Transverse colon (tissue), 4 donors: Measurements from ENCODE around the gene GAS2L2. TPM values are rescaled to one million over a fixed set of nuclear protein-coding genes. Genes with fewer than 3 reads are reported as not detected.
A peak's percentile ranks its signal among the peaks of the same experiment; 100 is the strongest.

Source experiments
- DNase-seq: peaks from one replicate; pipeline ENCODE4 v3.0.0-alpha.2; 2019
- H3K27ac ChIP-seq, 4 donors: fragments of 200-600 bp; sonication (generic); 2 replicates each; pipeline ENCODE4 v1.5.1; 2016 to 2018; ENCODE audit warnings: inconsistent platforms in 4 of 4
- H3K27me3 ChIP-seq: fragments of 200-600 bp; sonication (generic); 2 replicates; pipeline ENCODE4 v1.5.1; 2017; ENCODE audit warnings: inconsistent platforms
- H3K36me3 ChIP-seq, 4 donors: fragments of 200-600 bp; sonication (generic); 2 replicates each; pipeline ENCODE4 v1.5.1; 2017 to 2019; ENCODE audit warnings: inconsistent platforms in 4 of 4
- H3K4me1 ChIP-seq, 4 donors: fragments of 200-600 bp; sonication (generic); 2 replicates each; pipeline ENCODE4 v1.5.1; 2017 to 2020; ENCODE audit warnings: inconsistent platforms in 4 of 4
- H3K4me3 ChIP-seq, 4 donors: fragments of 200-600 bp; sonication (generic); 1 replicate in 1 of 4; 2 replicates in 3 of 4; pipeline versions ENCODE4 v1.5.1 to v1.6.1; 2017 to 2019; ENCODE audit warnings: inconsistent platforms in 4 of 4
- H3K9me3 ChIP-seq, 2 donors: fragments of 200-600 bp; sonication (generic); 2 replicates each; pipeline ENCODE4 v1.5.1; 2017 to 2019; ENCODE audit warnings: inconsistent platforms in 2 of 2
- EP300 ChIP-seq: sonication (generic); formaldehyde crosslinking; IDR thresholded peaks from one replicate; pipeline ENCODE4 v1.6.1; 2017; ENCODE audit warnings: antibody characterized with exemption, low read depth
- POLR2A ChIP-seq: fragments of 450-650 bp; IDR thresholded peaks from one replicate; pipeline ENCODE4 v1.6.1; 2016; ENCODE audit warnings: antibody characterized with exemption, mild to moderate bottlenecking, moderate library complexity
- POLR2AphosphoS5 ChIP-seq, 3 donors: sonication (generic); formaldehyde crosslinking; IDR thresholded peaks; one replicate each; pipeline ENCODE4 v1.6.1; 2016; ENCODE audit warnings: antibody characterized with exemption in 3 of 3
- WGBS, 2 donors: methylation state at CpG; one replicate each; pipeline ENCODE4 v1.1.5; 2018; ENCODE audit warnings: low coverage in 1 of 2; 5-methylcytosine and 5-hydroxymethylcytosine counted together
- in situ Hi-C, 4 donors: fragments of 200-750 bp; cut with MboI; loops; one replicate each; pipeline versions ENCODE4 v1.15.0 to v1.15.1; 2017; ENCODE audit warnings: low sequenced_read_pairs in 3 of 4, low pct_ligation_motif_present in 1 of 4, low pct_unique_long_range_greater_than_20kb in 1 of 4
- intact Hi-C: fragments of 100-400 bp; cut with DNase I; formaldehyde crosslinking; loops from one replicate; pipeline ENCODE4 v1.15.1; 2023; ENCODE audit warnings: low total_unique reads
- total RNA-seq, 4 donors: library from RNA; depleted of rRNA; stranded (reverse); fragments of >200 nt; gene quantifications; one replicate each; pipeline ENCODE4 v1.1.0, GENCODE V29; 2016
- TF ChIP-seq, protein P1 (sequence below), 5 experiments: fragments of 200-600 bp in 3 of 5; fragments of 450-650 bp in 2 of 5; sonication (generic) in 3 of 5; IDR thresholded peaks; 1 replicate in 2 of 5; 2 replicates in 3 of 5; pipeline ENCODE4 v1.5.1; 2016 to 2017; ENCODE audit warnings: antibody characterized with exemption in 5 of 5, inconsistent platforms in 3 of 5, mild to moderate bottlenecking in 2 of 5, moderate library complexity in 1 of 5

The GAS2L2 gene
- total RNA-seq, 4 donors from 2014 or later = not detected

DNA sequence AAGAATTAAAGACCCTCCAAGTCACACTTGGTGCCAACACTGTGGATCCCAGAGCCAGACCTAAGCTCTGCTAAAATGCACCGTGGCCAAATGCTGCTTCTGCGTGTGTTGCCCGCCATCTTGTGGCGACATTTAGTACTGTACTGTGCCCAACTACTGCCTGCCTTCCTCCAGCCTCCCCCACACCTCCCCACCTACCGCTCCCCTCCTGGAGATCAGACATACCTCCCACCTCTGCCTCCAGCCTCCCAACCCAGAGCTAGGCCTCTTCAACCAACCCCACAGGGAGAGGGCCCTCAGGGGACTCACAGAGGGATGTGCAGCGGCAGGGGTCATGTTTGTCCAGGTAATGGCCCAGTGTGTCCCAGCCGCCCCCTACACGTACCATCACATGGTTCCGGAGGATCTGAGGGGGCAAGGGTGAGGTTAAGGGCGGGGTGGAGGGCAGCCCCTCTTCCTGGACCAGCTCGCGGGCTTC is 5.5 kb downstream of the GAS2L2 start:
- 32% methylated on average over 12 of the region's 12 CpGs; no CpG with 5 or more reads in 1 of the 2 donors for WGBS, 2 donors
- intact Hi-C loops = loop anchor here (5.0 to 10.0 kb wide), 3 partner anchors 53 to 200 kb away; no protein-coding TSS in a partner anchor
- no peak overlapping the region for H3K4me3 ChIP-seq

DNA sequence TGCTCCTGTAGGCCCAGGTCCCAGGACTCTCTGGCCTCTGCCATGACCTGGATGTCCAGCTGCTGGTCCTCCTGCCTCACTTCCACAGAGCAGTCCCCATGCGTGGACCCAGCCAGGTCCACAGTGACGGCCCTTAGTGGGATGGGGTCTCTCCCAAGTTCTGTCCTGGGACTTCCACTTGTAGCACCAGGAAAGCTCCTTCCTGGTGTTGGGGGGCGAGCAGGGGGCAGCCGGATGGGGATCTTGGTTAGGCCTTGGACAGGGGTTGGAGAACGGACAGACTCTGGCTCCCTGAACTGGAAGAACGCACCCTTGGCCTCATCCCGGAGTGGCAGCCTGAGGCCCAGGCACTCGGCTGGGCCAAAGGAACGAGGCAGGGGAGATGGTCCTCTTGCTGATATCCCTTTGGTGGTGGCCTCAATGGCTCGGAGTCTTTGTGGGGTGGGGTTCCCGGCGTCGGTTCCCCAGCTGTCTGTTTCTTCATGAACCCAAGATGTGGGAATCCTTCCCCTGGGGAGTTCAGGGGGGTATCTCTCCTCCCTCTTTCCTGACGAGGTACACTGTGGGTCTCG is 7.2 kb downstream of the GAS2L2 start:
- Histone ChIP-seq H3K4me1 (peaks cover 5 to 11% (median 11%) of the 10 kb centered on the region in 4 donors), H3K27me3 (peaks cover 59% of the 10 kb centered on the region), H3K27ac (no peak overlapping the region), H3K36me3 (no peaks in the 10 kb centered on the region), H3K4me3 (no peak overlapping the region), H3K9me3 (no peaks in the 10 kb centered on the region)
- TF ChIP-seq POLR2A = no peak
- TF ChIP-seq, protein P1, sequence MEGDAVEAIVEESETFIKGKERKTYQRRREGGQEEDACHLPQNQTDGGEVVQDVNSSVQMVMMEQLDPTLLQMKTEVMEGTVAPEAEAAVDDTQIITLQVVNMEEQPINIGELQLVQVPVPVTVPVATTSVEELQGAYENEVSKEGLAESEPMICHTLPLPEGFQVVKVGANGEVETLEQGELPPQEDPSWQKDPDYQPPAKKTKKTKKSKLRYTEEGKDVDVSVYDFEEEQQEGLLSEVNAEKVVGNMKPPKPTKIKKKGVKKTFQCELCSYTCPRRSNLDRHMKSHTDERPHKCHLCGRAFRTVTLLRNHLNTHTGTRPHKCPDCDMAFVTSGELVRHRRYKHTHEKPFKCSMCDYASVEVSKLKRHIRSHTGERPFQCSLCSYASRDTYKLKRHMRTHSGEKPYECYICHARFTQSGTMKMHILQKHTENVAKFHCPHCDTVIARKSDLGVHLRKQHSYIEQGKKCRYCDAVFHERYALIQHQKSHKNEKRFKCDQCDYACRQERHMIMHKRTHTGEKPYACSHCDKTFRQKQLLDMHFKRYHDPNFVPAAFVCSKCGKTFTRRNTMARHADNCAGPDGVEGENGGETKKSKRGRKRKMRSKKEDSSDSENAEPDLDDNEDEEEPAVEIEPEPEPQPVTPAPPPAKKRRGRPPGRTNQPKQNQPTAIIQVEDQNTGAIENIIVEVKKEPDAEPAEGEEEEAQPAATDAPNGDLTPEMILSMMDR (IDR thresholded peaks at IDR 0.05) = no peak
- no peak for TF ChIP-seq EP300
- TF ChIP-seq POLR2AphosphoS5 (IDR thresholded peaks at IDR 0.05) = no peak
- no peak for DNase-seq
- intact Hi-C loops = loop anchor here (5.0 to 10.0 kb wide), 3 partner anchors 51 to 199 kb away; no protein-coding TSS in a partner anchor
- in situ Hi-C loops = loop anchor here (10.0 to 25.0 kb wide), 4 partner anchors 134 to 609 kb away; partner anchors contain the start of genes NLE1 (in 1 of the 4) and UNC45B (in 1 of the 4)
- WGBS, 2 donors = 81% methylated on average over 15 of the region's 15 CpGs; no CpG with 5 or more reads in 1 of the 2 donors

More for the DNA sequence above, 5.5 kb downstream of the GAS2L2 start:
- Histone ChIP-seq H3K27me3 (peaks cover 49% of the 10 kb centered on the region), H3K36me3 (no peaks in the 10 kb centered on the region), H3K4me1 (peaks cover 5 to 10% (median 5%) of the 10 kb centered on the region in 4 donors), H3K27ac (no peak overlapping the region), H3K9me3 (no peaks in the 10 kb centered on the region)
- peak; percentile 77 for DNase-seq
- no peak for TF ChIP-seq EP300
- TF ChIP-seq, protein P1 (IDR thresholded peaks at IDR 0.05) = peak; percentile 89 to 94 (median 91)
- in situ Hi-C loops = loop anchor here (10.0 to 25.0 kb wide), 4 partner anchors 135 to 610 kb away; partner anchors contain the start of genes NLE1 (in 1 of the 4) and UNC45B (in 1 of the 4)

DNA sequence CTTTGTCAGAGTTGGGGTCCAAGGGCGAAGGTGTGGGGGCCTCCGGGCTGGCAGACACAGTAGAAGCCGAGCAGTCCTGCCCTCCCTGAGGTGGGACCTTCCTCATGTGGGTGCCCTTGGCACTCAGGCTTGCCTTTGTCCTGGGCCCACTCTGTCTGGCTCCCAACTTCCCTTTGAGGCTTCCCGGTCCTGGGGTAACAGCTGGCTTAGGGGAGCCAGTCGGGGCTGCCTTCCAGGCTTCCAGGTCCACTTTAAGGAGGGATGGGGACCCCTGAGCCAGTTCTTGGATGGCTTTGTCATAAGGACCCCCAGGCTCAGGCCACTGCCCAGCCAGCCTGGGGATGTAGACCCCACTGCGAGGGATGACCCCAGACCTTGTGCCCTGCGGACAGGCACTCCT is 7.8 kb downstream of the GAS2L2 start:
- H3K27me3 ChIP-seq = peaks cover 59% of the 10 kb centered on the region
- in situ Hi-C loops = loop anchor here (10.0 to 25.0 kb wide), 4 partner anchors 133 to 608 kb away; partner anchors contain the start of genes NLE1 (in 1 of the 4) and UNC45B (in 1 of the 4)

DNA sequence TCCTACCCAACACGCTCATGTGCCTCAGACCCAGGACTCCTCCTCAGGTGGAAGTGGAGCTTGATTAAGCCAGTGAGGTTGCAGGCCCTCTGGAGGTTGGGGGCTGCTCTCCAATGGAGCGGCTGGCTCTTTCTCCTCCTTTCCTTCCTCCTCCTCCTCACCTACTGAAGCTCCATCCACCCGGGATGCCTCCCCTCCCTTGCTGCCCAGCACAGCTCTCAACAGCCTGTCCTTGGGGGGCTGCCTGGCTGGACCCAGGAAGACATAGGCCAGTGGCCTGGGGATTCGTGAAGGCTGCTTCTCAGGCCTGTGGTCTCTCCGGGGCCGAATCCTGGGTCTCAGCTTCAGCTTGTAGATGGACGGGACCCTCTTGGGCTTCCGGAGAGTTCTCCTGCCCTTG is 8.2 kb downstream of the GAS2L2 start:
- intact Hi-C loops (loop anchor here (5.0 to 10.0 kb wide), 3 partner anchors 50 to 198 kb away; no protein-coding TSS in a partner anchor), in situ Hi-C loops (loop anchor here (10.0 to 25.0 kb wide), 4 partner anchors 133 to 608 kb away; partner anchors contain the start of genes NLE1 (in 1 of the 4) and UNC45B (in 1 of the 4))
- Histone ChIP-seq H3K4me3 (no peak overlapping the region), H3K27me3 (peaks cover 59% of the 10 kb centered on the region), H3K9me3 (no peaks in the 10 kb centered on the region), H3K36me3 (no peaks in the 10 kb centered on the region), H3K27ac (no peak overlapping the region), H3K4me1 (peaks cover under 1 to 7% (median 6%) of the 10 kb centered on the region in 4 donors)
- DNase-seq = no peak
- TF ChIP-seq POLR2AphosphoS5 (IDR thresholded peaks at IDR 0.05) (no peak), POLR2A (no peak), EP300 (no peak)
- TF ChIP-seq, protein P1 (IDR thresholded peaks at IDR 0.05) = no peak
- 61 to 90% methylated on average over 3 to 8 of the region's 8 CpGs for WGBS, 2 donors

More for the DNA sequence above, 7.8 kb downstream of the GAS2L2 start:
- 85% methylated on average over 4 of the region's 7 CpGs; no CpG with 5 or more reads in 1 of the 2 donors for WGBS, 2 donors
- Histone ChIP-seq H3K36me3 (no peaks in the 10 kb centered on the region), H3K9me3 (no peaks in the 10 kb centered on the region), H3K27ac (no peak overlapping the region), H3K4me1 (peaks cover 5 to 11% (median 11%) of the 10 kb centered on the region in 4 donors), H3K4me3 (no peak overlapping the region)
- no peak for DNase-seq
- TF ChIP-seq POLR2A (no peak), POLR2AphosphoS5 (IDR thresholded peaks at IDR 0.05) (no peak), EP300 (no peak)
- TF ChIP-seq, protein P1 (IDR thresholded peaks at IDR 0.05) = no peak
- intact Hi-C loops = loop anchor here (5.0 to 10.0 kb wide), 3 partner anchors 50 to 198 kb away; no protein-coding TSS in a partner anchor
